IMR-90 (cell line): ENCODE results near the gene TEX50. TPM values are rescaled to one million over a fixed set of nuclear protein-coding genes. Genes with fewer than 3 reads are reported as not detected.

Experiments used
- ATAC-seq: fragments of 200-7000 bp; cut with Tn5 transposase; 2 replicates; pipeline ENCODE4 v1.9.1; 2020; ENCODE audit warnings: low read depth, mild to moderate bottlenecking, moderate library complexity
- BruUV-seq: library from RNA; stranded (reverse); fragments of 400-500 nt; replicated peaks from 2 replicates; lab custom pipeline; 2021; lab: Mats Ljungman, UMichigan
- CTCF ChIA-PET: fragments of 300-600 bp; formaldehyde crosslinking; extraction: SDS; loops from one replicate; lab custom pipeline; 2021; ENCODE audit warnings: antibody characterized with exemption; lab: Yijun Ruan, JAX
- POLR2A ChIA-PET: fragments of 300-600 bp; sonication (Branson Sonifier 250); formaldehyde crosslinking; loops from one replicate; lab custom pipeline; 2022; ENCODE audit warnings: antibody characterized with exemption; ENCODE audit not compliant: unreplicated experiment; lab: Charles Lee
- DNase-seq: peaks from one replicate; pipeline ENCODE4 v3.0.0; 2013
- H2AFZ ChIP-seq: replicated peaks from 2 replicates; pipeline ENCODE3; 2013; ENCODE audit warnings: low read length, mild to moderate bottlenecking; ENCODE audit not compliant: poor library complexity
- H2AK5ac ChIP-seq: 2 replicates; pipeline ENCODE4 v1.6.1; 2013; ENCODE audit warnings: low read depth, low read length, inconsistent platforms
- H2AK9ac ChIP-seq: replicated peaks from 2 replicates; pipeline ENCODE3; 2013; ENCODE audit warnings: mild to moderate bottlenecking, low read depth, low read length, moderate library complexity; ENCODE audit not compliant: poor library complexity
- H2BK120ac ChIP-seq: 2 replicates; pipeline ENCODE4 v1.6.1; 2013; ENCODE audit warnings: low read depth, low read length, inconsistent platforms
- H2BK15ac ChIP-seq: 3 replicates; pipeline ENCODE4 v1.6.1; 2013; ENCODE audit warnings: low read depth, low read length, inconsistent platforms
- H2BK20ac ChIP-seq: 2 replicates; pipeline ENCODE4 v1.6.1; 2013; ENCODE audit warnings: low read depth, mild to moderate bottlenecking, inconsistent platforms, low read length, moderate library complexity
- H2BK5ac ChIP-seq: 2 replicates; pipeline ENCODE4 v1.6.1; 2013; ENCODE audit warnings: mild to moderate bottlenecking, low read depth, low read length, inconsistent platforms; ENCODE audit not compliant: poor library complexity, severe bottlenecking
- H3K14ac ChIP-seq: replicated peaks from 2 replicates; pipeline ENCODE4 v1.6.1; 2013; ENCODE audit warnings: low read depth, low read length, inconsistent platforms
- H3K18ac ChIP-seq: 2 replicates; pipeline ENCODE4 v1.6.1; 2013; ENCODE audit warnings: low read depth, low read length, control low read depth
- H3K23ac ChIP-seq: 2 replicates; pipeline ENCODE4 v1.6.1; 2013; ENCODE audit warnings: low read depth, low read length, inconsistent platforms
- H3K27ac ChIP-seq: 2 replicates; pipeline ENCODE4 v1.5.1; 2013; ENCODE audit warnings: mild to moderate bottlenecking, control low read depth, low read length; ENCODE audit not compliant: insufficient read depth
- H3K27me3 ChIP-seq: 2 replicates; pipeline ENCODE4 v1.6.1; 2013; ENCODE audit warnings: low read length; ENCODE audit not compliant: control insufficient read depth, insufficient read depth
- H3K36me3 ChIP-seq: 2 replicates; pipeline ENCODE4 v1.6.1; 2013; ENCODE audit warnings: low read length, mixed read lengths; ENCODE audit not compliant: control insufficient read depth, insufficient read depth
- H3K4ac ChIP-seq: 2 replicates; pipeline ENCODE4 v1.6.1; 2013; ENCODE audit warnings: low read depth, low read length, inconsistent platforms
- H3K4me1 ChIP-seq: 2 replicates; pipeline ENCODE4 v1.6.1; 2013; ENCODE audit warnings: low read length, mixed read lengths; ENCODE audit not compliant: control insufficient read depth, insufficient read depth
- H3K4me2 ChIP-seq: 2 replicates; pipeline ENCODE4 v1.6.1; 2013; ENCODE audit warnings: low read depth, mild to moderate bottlenecking, control low read depth, low read length, moderate library complexity
- H3K4me3 ChIP-seq: 2 replicates; pipeline ENCODE4 v1.5.1; 2013; ENCODE audit warnings: low read depth, mild to moderate bottlenecking, control low read depth, low read length, moderate library complexity; ENCODE audit not compliant: insufficient read depth
- H3K56ac ChIP-seq: 2 replicates; pipeline ENCODE4 v1.6.1; 2013; ENCODE audit warnings: low read length, inconsistent platforms; ENCODE audit not compliant: insufficient read depth; ENCODE audit errors: extremely low read depth
- H3K79me1 ChIP-seq, 2 experiments: 2 replicates each; pipeline ENCODE4 v1.6.1; 2013; ENCODE audit warnings: low read length in 2 of 2, inconsistent platforms in 1 of 2, low read depth in 1 of 2
- H3K9ac ChIP-seq: 2 replicates; pipeline ENCODE4 v1.6.1; 2013; ENCODE audit warnings: low read depth, low read length, control low read depth
- H3K9me1 ChIP-seq: 2 replicates; pipeline ENCODE4 v1.6.1; 2013; ENCODE audit warnings: low read length, inconsistent platforms; ENCODE audit not compliant: insufficient read depth
- H3K9me3 ChIP-seq: 2 replicates; pipeline ENCODE4 v1.6.1; 2013; ENCODE audit warnings: low read length; ENCODE audit not compliant: control insufficient read depth, insufficient read depth
- H4K20me1 ChIP-seq: 2 replicates; pipeline ENCODE4 v1.6.1; 2013; ENCODE audit warnings: low read length, inconsistent platforms; ENCODE audit not compliant: insufficient read depth
- H4K5ac ChIP-seq: 2 replicates; pipeline ENCODE4 v1.6.1; 2013; ENCODE audit warnings: mild to moderate bottlenecking, low read depth, low read length, control low read depth
- H4K8ac ChIP-seq, 2 experiments: 2 replicates each; pipeline ENCODE4 v1.6.1; 2013; ENCODE audit warnings: low read depth in 2 of 2, low read length in 2 of 2, control low read depth in 1 of 2, inconsistent platforms in 1 of 2
- H4K91ac ChIP-seq: 2 replicates; pipeline ENCODE4 v1.6.1; 2013; ENCODE audit warnings: low read depth, low read length, inconsistent platforms; ENCODE audit not compliant: insufficient read depth
- FOS ChIP-seq: fragments of 150-350 bp; IDR thresholded peaks from 2 replicates; pipeline ENCODE4 v1.6.1; 2016; ENCODE audit warnings: low read depth, low read length
- NFE2L2 ChIP-seq: fragments of 150-350 bp; IDR thresholded peaks from 2 replicates; pipeline ENCODE4 v1.6.1; 2016; ENCODE audit warnings: low read depth, mild to moderate bottlenecking, low read length
- POLR2A ChIP-seq: IDR thresholded peaks from 2 replicates; pipeline ENCODE4 v1.6.1; 2012; ENCODE audit warnings: mild to moderate bottlenecking, low read depth, low read length
- RAD21 ChIP-seq: IDR thresholded peaks from 2 replicates; pipeline ENCODE4 v1.6.1; 2012; ENCODE audit warnings: low read length, improper control_type of control experiment
- RCOR1 ChIP-seq: IDR thresholded peaks from 2 replicates; pipeline ENCODE4 v1.6.1; 2012; ENCODE audit warnings: mild to moderate bottlenecking, low read length, improper control_type of control experiment; ENCODE audit not compliant: insufficient replicate concordance
- RFX5 ChIP-seq: IDR thresholded peaks from 2 replicates; pipeline ENCODE4 v1.8.0; 2012; ENCODE audit warnings: low read depth, mild to moderate bottlenecking, low read length, moderate library complexity
- WGBS, 2 experiments: methylation state at CpG; one replicate each; pipeline versions ENCODE4 v1.1.5 to v1.1.7; 2013; ENCODE audit warnings: missing lambda C conversion rate in 2 of 2; ENCODE audit not compliant: insufficient read length in 1 of 2; ENCODE audit errors: extremely low coverage in 2 of 2; 5-methylcytosine and 5-hydroxymethylcytosine counted together
- dilution Hi-C: fragments of 300-500 bp; cut with HindIII; formaldehyde crosslinking; loops from one replicate; pipeline ENCODE4 v1.14.3; 2018; ENCODE audit warnings: low sequenced_read_pairs; ENCODE audit not compliant: unreplicated experiment
- in situ Hi-C: fragments of 300-500 bp; cut with MboI; formaldehyde crosslinking; loops from 3 replicates; pipeline ENCODE4 v1.14.3; 2019; ENCODE audit warnings: low sequenced_read_pairs, inconsistent platforms, mixed read lengths
- intact Hi-C: fragments of 100-400 bp; cut with micrococcal nuclease; formaldehyde crosslinking; loops from 2 replicates; pipeline ENCODE4 v1.10.0; 2022
- polyA plus RNA-seq, 3 experiments: library from polyadenylated mRNA; depleted of rRNA; stranded (reverse); fragments of >200 nt; gene quantifications; 2 replicates each; pipeline ENCODE4 v1.2.3, GENCODE V29; 2012; ENCODE audit warnings: low replicate concordance in 1 of 3
- total RNA-seq: library from RNA; depleted of rRNA; stranded (reverse); fragments of >200 nt; gene quantifications from 2 replicates; pipeline ENCODE4 v1.2.3, GENCODE V29; 2012
- TF ChIP-seq, protein P1 (sequence below): conservative IDR thresholded peaks from 2 replicates; pipeline ENCODE4 v1.5.1; 2012; ENCODE audit warnings: mild to moderate bottlenecking, low read depth, low read length, improper control_type of control experiment
- TF ChIP-seq, protein P2 (sequence below): fragments of 150-350 bp; IDR thresholded peaks from 2 replicates; pipeline ENCODE4 v1.6.1; 2016; ENCODE audit warnings: low read depth, mild to moderate bottlenecking, low read length, moderate library complexity, borderline replicate concordance

TEX50 gene
- total and polyA plus RNA-seq, 2 of the 4 experiments (the other 2 are of a cell fraction), result not detected

- H3K4ac ChIP-seq, result no peak overlapping the region
- H4K91ac ChIP-seq, result no peak overlapping the region
- H2BK120ac ChIP-seq, result no peak overlapping the region
- H3K4me1 ChIP-seq, result no peaks in the 10 kb centered on the region
- no peaks in the 10 kb centered on the region for H4K20me1 ChIP-seq
- H3K4me2 ChIP-seq, result no peak overlapping the region
- no peak for DNase-seq
- dilution Hi-C loops (no loop called here), intact Hi-C loops (no loop called here), in situ Hi-C loops (no loop called here)
- ATAC-seq, result no peak
- H3K23ac ChIP-seq, result no peak overlapping the region
- no TSS peak for BruUV-seq
- no peak overlapping the region for H3K9ac ChIP-seq
- H4K5ac ChIP-seq, result no peak overlapping the region
- H2AK9ac ChIP-seq, result no peak overlapping the region
- H2BK15ac ChIP-seq, result no peak overlapping the region
- no peak overlapping the region for H2AFZ ChIP-seq
- no peaks in the 10 kb centered on the region for H3K27me3 ChIP-seq
- H3K36me3 ChIP-seq, result no peaks in the 10 kb centered on the region
- no peak overlapping the region for H3K4me3 ChIP-seq
- H4K8ac ChIP-seq, result no peak overlapping the region
- H3K9me1 ChIP-seq, result no peaks in the 10 kb centered on the region
- 90% methylated on average over 2 of the region's 12 CpGs; no CpG with 5 or more reads in 1 of the 2 experiments for WGBS, 2 experiments
- TF ChIP-seq POLR2A, result no peak
- TF ChIP-seq RAD21, result no peak
- TF ChIP-seq, protein P1, sequence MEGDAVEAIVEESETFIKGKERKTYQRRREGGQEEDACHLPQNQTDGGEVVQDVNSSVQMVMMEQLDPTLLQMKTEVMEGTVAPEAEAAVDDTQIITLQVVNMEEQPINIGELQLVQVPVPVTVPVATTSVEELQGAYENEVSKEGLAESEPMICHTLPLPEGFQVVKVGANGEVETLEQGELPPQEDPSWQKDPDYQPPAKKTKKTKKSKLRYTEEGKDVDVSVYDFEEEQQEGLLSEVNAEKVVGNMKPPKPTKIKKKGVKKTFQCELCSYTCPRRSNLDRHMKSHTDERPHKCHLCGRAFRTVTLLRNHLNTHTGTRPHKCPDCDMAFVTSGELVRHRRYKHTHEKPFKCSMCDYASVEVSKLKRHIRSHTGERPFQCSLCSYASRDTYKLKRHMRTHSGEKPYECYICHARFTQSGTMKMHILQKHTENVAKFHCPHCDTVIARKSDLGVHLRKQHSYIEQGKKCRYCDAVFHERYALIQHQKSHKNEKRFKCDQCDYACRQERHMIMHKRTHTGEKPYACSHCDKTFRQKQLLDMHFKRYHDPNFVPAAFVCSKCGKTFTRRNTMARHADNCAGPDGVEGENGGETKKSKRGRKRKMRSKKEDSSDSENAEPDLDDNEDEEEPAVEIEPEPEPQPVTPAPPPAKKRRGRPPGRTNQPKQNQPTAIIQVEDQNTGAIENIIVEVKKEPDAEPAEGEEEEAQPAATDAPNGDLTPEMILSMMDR, result no peak
- no peak for TF ChIP-seq NFE2L2
- TF ChIP-seq RCOR1, result no peak
- TF ChIP-seq RFX5, result no peak
- TF ChIP-seq, protein P2, sequence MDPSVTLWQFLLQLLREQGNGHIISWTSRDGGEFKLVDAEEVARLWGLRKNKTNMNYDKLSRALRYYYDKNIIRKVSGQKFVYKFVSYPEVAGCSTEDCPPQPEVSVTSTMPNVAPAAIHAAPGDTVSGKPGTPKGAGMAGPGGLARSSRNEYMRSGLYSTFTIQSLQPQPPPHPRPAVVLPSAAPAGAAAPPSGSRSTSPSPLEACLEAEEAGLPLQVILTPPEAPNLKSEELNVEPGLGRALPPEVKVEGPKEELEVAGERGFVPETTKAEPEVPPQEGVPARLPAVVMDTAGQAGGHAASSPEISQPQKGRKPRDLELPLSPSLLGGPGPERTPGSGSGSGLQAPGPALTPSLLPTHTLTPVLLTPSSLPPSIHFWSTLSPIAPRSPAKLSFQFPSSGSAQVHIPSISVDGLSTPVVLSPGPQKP, result no peak
- no peak for TF ChIP-seq FOS
- no peaks in the 10 kb centered on the region for H3K79me1 ChIP-seq
- ChIA-PET POLR2A (no interaction called here), CTCF (no interaction called here)
- no peak overlapping the region for H2BK5ac ChIP-seq
- H3K18ac ChIP-seq, result no peak overlapping the region
- H3K27ac ChIP-seq, result no peak overlapping the region
- no peak overlapping the region for H2AK5ac ChIP-seq
- peaks cover 4% of the 10 kb centered on the region; the same call in 1 of the 2 replicates for H3K9me3 ChIP-seq
- no peak overlapping the region for H3K56ac ChIP-seq
- H2BK20ac ChIP-seq, result no peak overlapping the region
- no peak overlapping the region for H3K14ac ChIP-seq
Observed at GRCh38 chr1:173638043-173639021, 3.2 kb downstream of the TEX50 start.
